Bladder microvascular endothelial cell (primary cell): ENCODE data around the gene ELMOD2. TPM values are rescaled to one million over a fixed set of nuclear protein-coding genes. Genes with fewer than 3 reads are reported as not detected.

Source experiments
- total RNA-seq: library from RNA; depleted of rRNA; stranded (reverse); fragments of >200 nt; gene quantifications from 2 replicates; pipeline ENCODE4 v1.2.3, GENCODE V29; 2014

Gene ELMOD2
- total RNA-seq = 12.1 and 17.1 TPM in 2 replicates

GRCh38 chr4:140523857-140524742, at the start of gene ELMOD2:
ELMOD2 (plus strand) TSS chr4:140524168; CDS start chr4:140525429, 1,261 bp downstream.

GRCh38 chr4:140497747-140498636, 26.0 kb upstream of the ELMOD2 start, which contains the start of gene MGAT4D:
MGAT4D (minus strand) TSS chr4:140498293; CDS start chr4:140498222, 71 bp downstream.

GRCh38 chr4:140568507-140569306, 44.7 kb downstream of the ELMOD2 start, which contains the start of gene UCP1:
UCP1 (minus strand) TSS chr4:140568961; CDS start chr4:140568729, 232 bp downstream.

Other genes starting within 250 kb of the ELMOD2 start
- gene SCOC, start 150.5 kb upstream of the ELMOD2 start, total RNA-seq = 24.0 and 35.7 TPM in 2 replicates
- gene CLGN, start 96.5 kb upstream of the ELMOD2 start, total RNA-seq = 0.38 and 0.81 TPM in 2 replicates
- gene MGAT4D, start 25.9 kb upstream of the ELMOD2 start, total RNA-seq = not detected in 2 replicates
- not detected in 2 replicates for gene UCP1, start 44.8 kb downstream of the ELMOD2 start, total RNA-seq
- gene TBC1D9, start 232.2 kb downstream of the ELMOD2 start, total RNA-seq = 38.0 and 134 TPM in 2 replicates